HepG2 (cell line): ENCODE results near the gene B4GALT2. TPM values are rescaled to one million over a fixed set of nuclear protein-coding genes. Genes with fewer than 3 reads are reported as not detected.

ENCODE experiments used
- ATAC-seq: fragments of 200-7000 bp; cut with Tn5 transposase; 3 replicates; pipeline ENCODE4 v1.9.1; 2020; ENCODE audit warnings: mild to moderate bottlenecking, moderate library complexity
- BruUV-seq: library from RNA; stranded (reverse); fragments of 400-500 nt; replicated peaks from 2 replicates; lab custom pipeline; 2021; lab: Mats Ljungman, UMichigan
- CTCF ChIA-PET: fragments of 300-600 bp; formaldehyde crosslinking; extraction: SDS; loops from one replicate; lab custom pipeline; 2021; ENCODE audit warnings: low total read pairs, inconsistent platforms, low intra/inter-chr PET ratio; lab: Yijun Ruan, JAX
- POLR2A ChIA-PET: fragments of 350-600 bp; sonication (Branson Sonifier 250); formaldehyde crosslinking; loops from one replicate; lab custom pipeline; 2020; ENCODE audit warnings: antibody characterized with exemption, inconsistent platforms; lab: Yijun Ruan, JAX
- DNase-seq: peaks from one replicate; pipeline ENCODE4 v3.0.0-alpha.2; 2015; ENCODE audit warnings: low spot score
- FAIRE-seq: peaks from 3 replicates; lab custom pipeline; 2011; peaks lifted over from hg19 to GRCh38; lab: Jason Lieb, UNC
- H2AFZ ChIP-seq: one replicate; pipeline ENCODE4 v1.6.1; 2011; ENCODE audit warnings: low read length, inconsistent platforms
- H3K27ac ChIP-seq: fragments of 300-600 bp; 3 replicates; pipeline ENCODE4 v1.8.0; 2011; ENCODE audit warnings: mixed run types, mild to moderate bottlenecking, mixed read lengths, low read length, inconsistent platforms; ENCODE audit not compliant: insufficient read depth; ENCODE audit errors: extremely low read length
- H3K27me3 ChIP-seq, 2 experiments: fragments of 200-600 bp in 1 of 2; 2 replicates in 1 of 2; 3 replicates in 1 of 2; pipeline versions ENCODE4 v1.6.0 to v1.8.0; 2011; ENCODE audit warnings: low read length in 2 of 2, mild to moderate bottlenecking in 2 of 2, moderate library complexity in 2 of 2, inconsistent platforms in 1 of 2; ENCODE audit not compliant: insufficient read depth in 2 of 2, control insufficient read depth in 1 of 2
- H3K36me3 ChIP-seq, 2 experiments: fragments of 200-600 bp in 1 of 2; replicated peaks in 1 of 2; 2 replicates in 1 of 2; 3 replicates in 1 of 2; pipeline versions ENCODE4 v1.5.1 to v1.8.0; 2011; ENCODE audit warnings: low read length in 2 of 2, inconsistent platforms in 1 of 2; ENCODE audit not compliant: insufficient read depth in 2 of 2, control insufficient read depth in 1 of 2
- H3K4me1 ChIP-seq: 2 replicates; pipeline ENCODE4 v1.5.1; 2012; ENCODE audit warnings: low read length, inconsistent platforms; ENCODE audit not compliant: insufficient read depth
- H3K4me2 ChIP-seq: 2 replicates; pipeline ENCODE4 v1.6.0; 2011; ENCODE audit warnings: low read depth, low read length, inconsistent platforms
- H3K4me3 ChIP-seq, 3 experiments: fragments of 200-600 bp in 1 of 3; sonication (generic), shearing (Covaris generic) in 1 of 3; replicated peaks in 1 of 3; 2 replicates each; pipeline ENCODE4 v1.5.1; 2011 to 2016; ENCODE audit warnings: low read length in 3 of 3, inconsistent platforms in 2 of 3, low read depth in 2 of 3, mild to moderate bottlenecking in 2 of 3, control low read depth in 1 of 3, mixed read lengths in 1 of 3; ENCODE audit not compliant: insufficient read depth in 1 of 3
- H3K79me2 ChIP-seq: one replicate; pipeline ENCODE4 v1.6.1; 2011; ENCODE audit warnings: low read length, inconsistent platforms; ENCODE audit not compliant: insufficient read depth
- H3K9ac ChIP-seq: 2 replicates; pipeline ENCODE4 v1.6.0; 2011; ENCODE audit warnings: mild to moderate bottlenecking, low read depth, low read length, inconsistent platforms; ENCODE audit not compliant: insufficient read depth
- H3K9me3 ChIP-seq: 2 replicates; pipeline ENCODE4 v1.5.1; 2012; ENCODE audit warnings: mild to moderate bottlenecking, low read length
- H4K20me1 ChIP-seq: 2 replicates; pipeline ENCODE4 v1.6.0; 2011; ENCODE audit warnings: inconsistent platforms, mild to moderate bottlenecking, low read length, moderate library complexity; ENCODE audit not compliant: insufficient read depth
- CREB1 ChIP-seq, 2 experiments: fragments of 450-650 bp in 1 of 2; IDR thresholded peaks; 2 replicates each; pipeline ENCODE4 v1.6.1; 2016 to 2017; ENCODE audit warnings: control low read depth in 1 of 2, mild to moderate bottlenecking in 1 of 2, missing compliant biosample characterization in 1 of 2, missing genetic modification characterization in 1 of 2
- DR1 ChIP-seq: sonication (generic); formaldehyde crosslinking; IDR thresholded peaks from 2 replicates; pipeline ENCODE4 v1.8.0; 2021; ENCODE audit warnings: mild to moderate bottlenecking, missing genetic modification reagents, inconsistent platforms
- GTF3A ChIP-seq: sonication (generic); formaldehyde crosslinking; conservative IDR thresholded peaks from 2 replicates; pipeline ENCODE4 v1.4.0; 2020; ENCODE audit warnings: mild to moderate bottlenecking, missing genetic modification reagents
- IKZF5 ChIP-seq: IDR thresholded peaks from 2 replicates; pipeline ENCODE4 v1.6.1; 2018; ENCODE audit warnings: missing genetic modification reagents, mild to moderate bottlenecking, missing compliant biosample characterization
- KDM2A ChIP-seq: sonication (generic); formaldehyde crosslinking; IDR thresholded peaks from 2 replicates; pipeline ENCODE4 v1.4.0; 2020; ENCODE audit warnings: low read depth, missing genetic modification reagents, borderline replicate concordance
- SYNCRIP ChIP-seq: fragments of 200-400 bp; formaldehyde crosslinking; IDR thresholded peaks from 2 replicates; pipeline ENCODE4 v1.6.1; 2018; ENCODE audit warnings: mild to moderate bottlenecking, low read depth, low read length; ENCODE audit not compliant: insufficient read depth
- TFAP4 ChIP-seq: sonication (generic); IDR thresholded peaks from 2 replicates; pipeline ENCODE4 v1.6.1; 2016; ENCODE audit warnings: low read depth, borderline replicate concordance
- THAP7 ChIP-seq: sonication (generic); formaldehyde crosslinking; IDR thresholded peaks from 2 replicates; pipeline ENCODE4 v1.8.1; 2023; ENCODE audit warnings: mild to moderate bottlenecking, missing genetic modification reagents
- ZNF460 ChIP-seq: sonication (generic); formaldehyde crosslinking; IDR thresholded peaks from 2 replicates; pipeline ENCODE4 v1.5.1; 2020; ENCODE audit warnings: missing genetic modification reagents, mild to moderate bottlenecking, borderline replicate concordance
- WGBS: methylation state at CpG from one replicate; pipeline ENCODE4 v1.1.6; 2017; ENCODE audit warnings: low lambda C conversion rate; 5-methylcytosine and 5-hydroxymethylcytosine counted together
- in situ Hi-C: cut with HindIII; loops from 2 replicates; pipeline ENCODE4 v1.10.0; 2017; ENCODE audit warnings: low pct_unique_long_range_greater_than_20kb; ENCODE audit not compliant: extremely low pct_ligation_motif_present
- intact Hi-C: fragments of 100-400 bp; cut with micrococcal nuclease; formaldehyde crosslinking; loops from one replicate; pipeline ENCODE4 v1.10.0; 2022; ENCODE audit not compliant: unreplicated experiment
- polyA plus RNA-seq, 8 experiments: library from polyadenylated mRNA; depleted of rRNA in 3 of 8; stranded (reverse) in 7 of 8; unstranded in 1 of 8; fragments of >200 nt; fragmentation: Illumina TruSeq in 4 of 8; extraction: Trizol in 4 of 8; gene quantifications; 2 replicates each; pipeline versions ENCODE4 v1.2.1 to v1.2.3, GENCODE V29; 2011 to 2016; ENCODE audit warnings: low read depth in 4 of 8, missing spikeins in 1 of 8, mixed read lengths in 1 of 8; ENCODE audit not compliant: insufficient read depth in 1 of 8
- total RNA-seq, 5 experiments: library from RNA; depleted of rRNA; stranded (reverse); fragments of >200 nt; fragmentation: Illumina TruSeq; extraction: Trizol; gene quantifications; 2 replicates each; pipeline ENCODE4 v1.2.3, GENCODE V29; 2016; ENCODE audit warnings: low read depth in 1 of 5

Gene B4GALT2
- total and polyA plus RNA-seq, 2 of the 13 experiments (the other 11 are each of a cell fraction or from before 2014, with no cell fraction given): 41.9 to 78.0 TPM

GRCh38 chr1:44014365-44015104 is 35.5 kb downstream of the B4GALT2 start (continued):
- TF ChIP-seq CREB1 (IDR thresholded peaks at IDR 0.05): no peak
- no peak for TF ChIP-seq CREB1 (CRISPR knock-in tag; IDR thresholded peaks at IDR 0.05)
- TF ChIP-seq SYNCRIP: no peak
- TF ChIP-seq ZNF460 (CRISPR knock-in tag): no peak
- no peak for TF ChIP-seq TFAP4
- TF ChIP-seq KDM2A (CRISPR knock-in tag): no peak
- no peak for TF ChIP-seq GTF3A (CRISPR knock-in tag)
- TF ChIP-seq IKZF5 (CRISPR knock-in tag): no peak
- no peak for TF ChIP-seq THAP7 (CRISPR knock-in tag)

- Histone ChIP-seq H2AFZ (no peak overlapping the region), H3K79me2 (no peaks in the 10 kb centered on the region), H3K4me3 (no peak overlapping the region), H3K27ac (no peak overlapping the region), H3K9ac (no peak overlapping the region), H3K27me3 (no peaks in the 10 kb centered on the region), H3K4me1 (peaks cover 52% of the 10 kb centered on the region), H3K9me3 (no peaks in the 10 kb centered on the region), H3K36me3 (peaks cover 0 to 3% of the 10 kb centered on the region in 2 experiments; a peak in 2 of 5 replicates), H3K4me2 (no peak overlapping the region), H4K20me1 (no peaks in the 10 kb centered on the region)
- ATAC-seq (peak; percentile 7; the same call in 1 of the 3 replicates), FAIRE-seq (no peak), DNase-seq (no peak)
- 71% methylated on average over 2 of the region's 3 CpGs for WGBS
- ChIA-PET POLR2A (interaction anchor here (1.2 to 1.7 kb wide), 2 partner anchors 16 to 27 kb away, joined by 3 to 7 read pairs; partner anchors contain the start of gene SLC6A9), CTCF (no interaction called here)
- intact Hi-C loops (no loop called here), in situ Hi-C loops (no loop called here)
- BruUV-seq: no TSS peak
- TF ChIP-seq DR1 (CRISPR knock-in tag): no peak
Observed at GRCh38 chr1:44015206-44015605, 36.2 kb downstream of the B4GALT2 start.
